ENCODE data around the gene ERVK3-1. TPM values are rescaled to one million over a fixed set of nuclear protein-coding genes. Genes with fewer than 3 reads are reported as not detected.

ERVK3-1 gene
- total and polyA plus RNA-seq, 2 of the 13 experiments (the other 11 are each of a cell fraction or from before 2014, with no cell fraction given) = 28.5 to 38.7 TPM

- ATAC-seq (no peak), DNase-seq (ENCODE audit: low spot score) (no peak), FAIRE-seq (no peak)
- peaks cover 99% of the 10 kb centered on the region for H3K9me3 ChIP-seq (ENCODE audit: low read length)
- H3K36me3 ChIP-seq (replicated peaks in 1 of 2; ENCODE audit: control insufficient read depth in 1 of 2, insufficient read depth in 2 of 2, low read length in 2 of 2) = peaks cover 10 to 52% of the 10 kb centered on the region in 2 experiments
- H2AFZ ChIP-seq (ENCODE audit: low read length) = no peak overlapping the region
- H3K4me3 ChIP-seq (replicated peaks in 1 of 3; ENCODE audit: insufficient read depth in 1 of 3, low read depth in 2 of 3, low read length in 3 of 3) = no peak overlapping the region
- TF ChIP-seq ZNF274 (CRISPR knock-in tag; IDR thresholded peaks at IDR 0.05) (peak; percentile 100), HHEX (CRISPR knock-in tag; IDR thresholded peaks at IDR 0.05) (no peak), ZNF280D (CRISPR knock-in tag; IDR thresholded peaks at IDR 0.05) (peak; percentile 65; the same call in 1 of the 2 replicates), KAT2B (IDR thresholded peaks at IDR 0.05; ENCODE audit: borderline replicate concordance, low read depth, low read length) (no peak), HMGA1 (CRISPR knock-in tag; conservative IDR thresholded peaks at IDR 0.05) (no peak), AKNA (CRISPR knock-in tag; IDR thresholded peaks at IDR 0.05; ENCODE audit: borderline replicate concordance) (no peak), MAFG (CRISPR knock-in tag; IDR thresholded peaks at IDR 0.05) (no peak), KLF15 (CRISPR knock-in tag; IDR thresholded peaks at IDR 0.05; ENCODE audit: borderline replicate concordance) (no peak), POLR2G (IDR thresholded peaks at IDR 0.05; ENCODE audit: low read depth, low read length) (0 out of 2 replicates have a peak, but pooled peaks have one; percentile 3), ZNF724P (CRISPR knock-in tag; IDR thresholded peaks at IDR 0.05; ENCODE audit: borderline replicate concordance) (no peak), POLR2A (IDR thresholded peaks at IDR 0.05; ENCODE audit: insufficient read depth in 1 of 2, low read depth in 2 of 2, low read length in 2 of 2) (no peak), ZFYVE20 (CRISPR knock-in tag; IDR thresholded peaks at IDR 0.05; ENCODE audit: borderline replicate concordance, low read depth) (no peak), ZNF75D (CRISPR knock-in tag; IDR thresholded peaks at IDR 0.05; ENCODE audit: borderline replicate concordance) (0 out of 2 replicates have a peak, but pooled peaks have one; percentile 49)
- no peaks in the 10 kb centered on the region for H3K79me2 ChIP-seq (ENCODE audit: insufficient read depth, low read length)
- intact Hi-C loops (cut with micrococcal nuclease; ENCODE audit: unreplicated experiment) = no loop called here
- no peaks in the 10 kb centered on the region for H3K27me3 ChIP-seq (ENCODE audit: control insufficient read depth in 1 of 2, insufficient read depth in 2 of 2, low read length in 2 of 2)
- H3K4me1 ChIP-seq (ENCODE audit: insufficient read depth, low read length) = no peaks in the 10 kb centered on the region
- ChIA-PET POLR2A (no interaction called here), CTCF (ENCODE audit: low intra/inter-chr PET ratio, low total read pairs) (no interaction called here)
- in situ Hi-C loops (cut with HindIII; ENCODE audit: extremely low pct_ligation_motif_present, low pct_unique_long_range_greater_than_20kb) = loop anchor here (10.0 kb wide), 1 partner anchor 67 kb away; no protein-coding TSS in a partner anchor
- BruUV-seq (replicated peaks) = TSS peak; percentile 41
- no peak overlapping the region for H3K9ac ChIP-seq (ENCODE audit: insufficient read depth, low read depth, low read length)
- H4K20me1 ChIP-seq (ENCODE audit: insufficient read depth, low read length) = no peaks in the 10 kb centered on the region
- H3K4me2 ChIP-seq (ENCODE audit: low read depth, low read length) = no peak overlapping the region
- 98% methylated on average over 19 of the region's 19 CpGs for WGBS (ENCODE audit: low lambda C conversion rate)
- H3K27ac ChIP-seq (ENCODE audit: extremely low read length, insufficient read depth, low read length) = no peak overlapping the region
Observed at GRCh38 chr19:58261968-58262921, 42.9 kb upstream of the ERVK3-1 start.
